Measurements from ENCODE around the gene NPSR1. TPM values are rescaled to one million over a fixed set of nuclear protein-coding genes. Genes with fewer than 3 reads are reported as not detected.
"Not testable (repeated sequence)": the region's sequence is repeated elsewhere in the genome, so short reads cannot be mapped to it uniquely, and the experiment has no call there.

Gene NPSR1
- polyA plus RNA-seq, 5 donors: 0.09 TPM; not detected in 4

- no peak for DNase-seq
Measured at GRCh38 chr7:34757570-34758110, 99.6 kb downstream of the NPSR1 start.

- DNase-seq: no peak
Measured at GRCh38 chr7:34758111-34758601, 100.1 kb downstream of the NPSR1 start.

GRCh38 chr7:34759477-34760125, 101.6 kb downstream of the NPSR1 start:
- DNase-seq: no peak

- DNase-seq: no peak
Measured at GRCh38 chr7:34760271-34760670, 102.3 kb downstream of the NPSR1 start.

GRCh38 chr7:34761206-34761605, 103.2 kb downstream of the NPSR1 start:
- DNase-seq: no peak

GRCh38 chr7:34761627-34762026, 103.6 kb downstream of the NPSR1 start:
- DNase-seq: no peak

GRCh38 chr7:34762764-34763163, 104.7 kb downstream of the NPSR1 start:
- no peak for DNase-seq

GRCh38 chr7:34772296-34772938, 114.4 kb downstream of the NPSR1 start:
- no peak for DNase-seq

GRCh38 chr7:34776748-34777358, 118.8 kb downstream of the NPSR1 start:
- DNase-seq: no peak

GRCh38 chr7:34780546-34780945, 122.5 kb downstream of the NPSR1 start:
- DNase-seq: no peak

GRCh38 chr7:34787586-34787985, 129.6 kb downstream of the NPSR1 start:
- no peak for DNase-seq

- DNase-seq: no peak
Measured at GRCh38 chr7:34806831-34807230, 148.8 kb downstream of the NPSR1 start.

GRCh38 chr7:34807548-34808340, 149.7 kb downstream of the NPSR1 start:
- DNase-seq: no peak

- not testable (repeated sequence) for DNase-seq
Measured at GRCh38 chr7:34814203-34814842, 156.3 kb downstream of the NPSR1 start.

GRCh38 chr7:34821932-34822558, 164.0 kb downstream of the NPSR1 start:
- no peak for DNase-seq

GRCh38 chr7:34823650-34824258, 165.7 kb downstream of the NPSR1 start:
- peak; percentile 10 to 18 for DNase-seq

- DNase-seq: no peak
Measured at GRCh38 chr7:34825221-34825620, 167.2 kb downstream of the NPSR1 start.

- DNase-seq: no peak
Measured at GRCh38 chr7:34830390-34830789, 172.4 kb downstream of the NPSR1 start.

- DNase-seq: no peak
Measured at GRCh38 chr7:34831436-34831835, 173.4 kb downstream of the NPSR1 start.

GRCh38 chr7:34832020-34832419, 174.0 kb downstream of the NPSR1 start:
- DNase-seq: no peak
